GM12878 (cell line): ENCODE data around the gene OR11H6. TPM values are rescaled to one million over a fixed set of nuclear protein-coding genes. Genes with fewer than 3 reads are reported as not detected.

Source experiments
- ATAC-seq: fragments of 200-7000 bp; cut with Tn5 transposase; 3 replicates; pipeline ENCODE4 v1.9.1; 2020; ENCODE audit warnings: mild to moderate bottlenecking, moderate library complexity
- BruUV-seq: library from RNA; stranded (reverse); fragments of 400-500 nt; replicated peaks from 2 replicates; lab custom pipeline; 2021; lab: Mats Ljungman, UMichigan
- CTCF ChIA-PET: fragments of 300-600 bp; sonication (Branson Sonifier 250); formaldehyde crosslinking; extraction: SDS; loops from one replicate; lab custom pipeline; 2021; ENCODE audit warnings: inconsistent platforms; lab: Yijun Ruan, JAX
- POLR2A ChIA-PET: fragments of 350-600 bp; formaldehyde crosslinking; extraction: SDS; loops from one replicate; lab custom pipeline; 2021; ENCODE audit warnings: inconsistent platforms; lab: Charles Lee
- RAD21 ChIA-PET: fragments of 300-600 bp; sonication (Branson Sonifier 250); formaldehyde crosslinking; loops from one replicate; lab custom pipeline; 2023; ENCODE audit warnings: antibody characterized with exemption; ENCODE audit not compliant: unreplicated experiment; lab: Charles Lee
- SMC1A ChIA-PET: fragments of 300-600 bp; sonication (Branson Sonifier 250); formaldehyde crosslinking; loops from one replicate; lab custom pipeline; 2023; ENCODE audit not compliant: unreplicated experiment, uncharacterized antibody; lab: Charles Lee
- DNase-seq: peaks from one replicate; pipeline ENCODE4 v3.0.0-alpha.2; 2011; ENCODE audit warnings: low read depth, low spot score
- FAIRE-seq: peaks from 3 replicates; lab custom pipeline; 2011; peaks lifted over from hg19 to GRCh38; lab: Jason Lieb, UNC
- H2AFZ ChIP-seq: 2 replicates; pipeline ENCODE4 v1.6.0; 2011; ENCODE audit warnings: low read depth, low read length, control low read depth; ENCODE audit not compliant: control insufficient read depth
- H3K27ac ChIP-seq: 2 replicates; pipeline ENCODE4 v1.5.1; 2011; ENCODE audit warnings: control low read depth; ENCODE audit not compliant: control insufficient read depth, insufficient read depth
- H3K27me3 ChIP-seq, 2 experiments: replicated peaks in 1 of 2; 2 replicates each; pipeline versions ENCODE4 v1.6.0 to v1.6.1; 2011; ENCODE audit warnings: low read length in 1 of 2; ENCODE audit not compliant: control insufficient read depth in 2 of 2, insufficient read depth in 2 of 2
- H3K36me3 ChIP-seq, 2 experiments: 2 replicates each; pipeline ENCODE4 v1.5.1; 2011; ENCODE audit warnings: low read length in 1 of 2; ENCODE audit not compliant: control insufficient read depth in 2 of 2, insufficient read depth in 2 of 2
- H3K4me1 ChIP-seq: 2 replicates; pipeline ENCODE4 v1.6.1; 2011; ENCODE audit warnings: mild to moderate bottlenecking, low read length, moderate library complexity, mixed read lengths; ENCODE audit not compliant: control insufficient read depth, insufficient read depth
- H3K4me2 ChIP-seq: 2 replicates; pipeline ENCODE4 v1.6.0; 2011; ENCODE audit warnings: control low read depth; ENCODE audit not compliant: control insufficient read depth, insufficient read depth
- H3K4me3 ChIP-seq: fragments of 200-600 bp; sonication (generic); 2 replicates; pipeline ENCODE4 v1.5.1; 2016
- H3K79me2 ChIP-seq: 2 replicates; pipeline ENCODE4 v1.6.0; 2011; ENCODE audit warnings: low read length; ENCODE audit not compliant: control insufficient read depth, insufficient read depth
- H3K9ac ChIP-seq: 2 replicates; pipeline ENCODE4 v1.8.0; 2011; ENCODE audit warnings: low read length, control low read depth, mixed read lengths; ENCODE audit not compliant: control insufficient read depth, insufficient read depth
- H3K9me3 ChIP-seq: replicated peaks from 3 replicates; pipeline ENCODE4 v1.5.1; 2011; ENCODE audit warnings: mild to moderate bottlenecking, low read length; ENCODE audit not compliant: control insufficient read depth, insufficient read depth
- H4K20me1 ChIP-seq: 2 replicates; pipeline ENCODE4 v1.6.0; 2011; ENCODE audit not compliant: control insufficient read depth, insufficient read depth
- BCL11A ChIP-seq: IDR thresholded peaks from 2 replicates; pipeline ENCODE4 v1.6.1; 2011; ENCODE audit warnings: low read depth, low read length
- E2F8 ChIP-seq: fragments of 450-650 bp; IDR thresholded peaks from 2 replicates; pipeline ENCODE4 v1.6.1; 2018; ENCODE audit warnings: mild to moderate bottlenecking, low read depth, moderate library complexity; ENCODE audit not compliant: partially characterized antibody
- EGR1 ChIP-seq, 2 experiments: IDR thresholded peaks; 1 replicate in 1 of 2; 2 replicates in 1 of 2; pipeline ENCODE4 v1.6.1; 2011 to 2012; ENCODE audit warnings: low read depth in 2 of 2, low read length in 2 of 2, borderline replicate concordance in 1 of 2, mild to moderate bottlenecking in 1 of 2, moderate library complexity in 1 of 2
- IKZF1 ChIP-seq: fragments of 450-650 bp; conservative IDR thresholded peaks from 2 replicates; pipeline ENCODE4 v1.6.1; 2017; ENCODE audit warnings: antibody characterized with exemption, mild to moderate bottlenecking
- IRF4 ChIP-seq: IDR thresholded peaks from 2 replicates; pipeline ENCODE4 v1.6.1; 2011; ENCODE audit warnings: low read depth, low read length
- KDM1A ChIP-seq: fragments of 200-600 bp; sonication (generic); IDR thresholded peaks from 2 replicates; pipeline ENCODE4 v1.6.1; 2016; ENCODE audit warnings: borderline replicate concordance
- MXI1 ChIP-seq: fragments of 150-350 bp; IDR thresholded peaks from 2 replicates; pipeline ENCODE4 v1.6.1; 2011; ENCODE audit warnings: low read depth, mild to moderate bottlenecking, inconsistent platforms, low read length, improper control_type of control experiment
- NFXL1 ChIP-seq: fragments of 450-650 bp; IDR thresholded peaks from 2 replicates; pipeline ENCODE4 v1.6.1; 2017; ENCODE audit warnings: antibody characterized with exemption, mild to moderate bottlenecking, borderline replicate concordance
- POU2F2 ChIP-seq: IDR thresholded peaks from 3 replicates; pipeline ENCODE4 v1.6.1; 2011; ENCODE audit warnings: low read depth, mild to moderate bottlenecking, low read length, borderline replicate concordance
- SMARCA5 ChIP-seq: fragments of 450-650 bp; IDR thresholded peaks from 2 replicates; pipeline ENCODE4 v1.6.1; 2017; ENCODE audit warnings: mild to moderate bottlenecking
- SPI1 ChIP-seq: IDR thresholded peaks from 2 replicates; pipeline ENCODE4 v1.6.1; 2011; ENCODE audit warnings: low read depth, mild to moderate bottlenecking, low read length, moderate library complexity, borderline replicate concordance; ENCODE audit not compliant: insufficient read depth
- TCF7 ChIP-seq: IDR thresholded peaks from 2 replicates; pipeline ENCODE4 v1.6.1; 2014; ENCODE audit warnings: antibody characterized with exemption, borderline replicate concordance
- YY1 ChIP-seq: IDR thresholded peaks from 2 replicates; pipeline ENCODE4 v1.6.1; 2011; ENCODE audit warnings: low read depth, mild to moderate bottlenecking, low read length
- WGBS: methylation state at CpG from one replicate; pipeline ENCODE4 v1.1.6; 2016; ENCODE audit warnings: low lambda C conversion rate; ENCODE audit not compliant: insufficient replicate concordance, insufficient coverage; ENCODE audit errors: missing lambda C conversion rate; 5-methylcytosine and 5-hydroxymethylcytosine counted together
- in situ Hi-C: fragments of 300-500 bp; cut with MboI; formaldehyde crosslinking; loops from 9 replicates; pipeline ENCODE4 v1.14.3; 2018; ENCODE audit warnings: mixed read lengths
- intact Hi-C: fragments of 100-400 bp; cut with micrococcal nuclease; formaldehyde crosslinking; loops from one replicate; pipeline ENCODE4 v1.14.2; 2022; ENCODE audit not compliant: unreplicated experiment
- polyA plus RNA-seq, 11 experiments: library from polyadenylated mRNA; depleted of rRNA in 4 of 11; unstranded in 6 of 11; stranded (reverse) in 5 of 11; fragments of >200 nt; fragmentation: Nextera tagmentation in 4 of 11; fragmentation: Illumina TruSeq in 1 of 11; extraction: Ambion mirVana in 4 of 11; extraction: Trizol in 1 of 11; gene quantifications; 1 replicate in 1 of 11; 2 replicates in 10 of 11; pipeline versions ENCODE4 v1.2.1 to v1.2.3, GENCODE V29; 2011 to 2016; ENCODE audit warnings: inconsistent platforms in 2 of 11, missing spikeins in 2 of 11, low read depth in 1 of 11
- total RNA-seq, 4 experiments: library from RNA; depleted of rRNA in 3 of 4; stranded (reverse); fragments of >200 nt in 3 of 4; fragmentation: Illumina TruSeq in 1 of 4; extraction: Trizol in 1 of 4; gene quantifications; 2 replicates each; pipeline versions ENCODE4 v1.2.1 to v1.2.3, GENCODE V29; 2013 to 2021
- TF ChIP-seq, protein P1 (sequence below): fragments of 450-650 bp; IDR thresholded peaks from 2 replicates; pipeline ENCODE4 v1.6.1; 2016; ENCODE audit warnings: mild to moderate bottlenecking

OR11H6 gene
- total and polyA plus RNA-seq, 10 of the 15 experiments (the other 5 are each of a cell fraction or from before 2014, with no cell fraction given), result not detected

GRCh38 chr14:20215196-20215595 is 8.3 kb upstream of the OR11H6 start:
- H2AFZ ChIP-seq, result no peak overlapping the region
- no peaks in the 10 kb centered on the region for H3K36me3 ChIP-seq
- no peaks in the 10 kb centered on the region for H3K79me2 ChIP-seq
- intact Hi-C loops (no loop called here), in situ Hi-C loops (no loop called here)
- 63% methylated on average over 2 of the region's 2 CpGs for WGBS
- no peaks in the 10 kb centered on the region for H3K4me1 ChIP-seq
- CTCF ChIA-PET, result no interaction called here
- no peak overlapping the region for H3K27ac ChIP-seq
- no peaks in the 10 kb centered on the region for H3K27me3 ChIP-seq
- no peak overlapping the region for H3K9ac ChIP-seq
- no peak overlapping the region for H3K4me2 ChIP-seq
- TF ChIP-seq E2F8 (no peak), KDM1A (no peak), POU2F2 (no peak), YY1 (no peak), EGR1 (IDR thresholded peaks at IDR 0.05; ENCODE audit: borderline replicate concordance in 1 of 2, low read depth in 2 of 2, low read length in 2 of 2) (no peak), IKZF1 (no peak), MXI1 (no peak), TCF7 (no peak), IRF4 (no peak), NFXL1 (no peak), BCL11A (no peak), SPI1 (no peak), SMARCA5 (no peak)
- TF ChIP-seq, protein P1, sequence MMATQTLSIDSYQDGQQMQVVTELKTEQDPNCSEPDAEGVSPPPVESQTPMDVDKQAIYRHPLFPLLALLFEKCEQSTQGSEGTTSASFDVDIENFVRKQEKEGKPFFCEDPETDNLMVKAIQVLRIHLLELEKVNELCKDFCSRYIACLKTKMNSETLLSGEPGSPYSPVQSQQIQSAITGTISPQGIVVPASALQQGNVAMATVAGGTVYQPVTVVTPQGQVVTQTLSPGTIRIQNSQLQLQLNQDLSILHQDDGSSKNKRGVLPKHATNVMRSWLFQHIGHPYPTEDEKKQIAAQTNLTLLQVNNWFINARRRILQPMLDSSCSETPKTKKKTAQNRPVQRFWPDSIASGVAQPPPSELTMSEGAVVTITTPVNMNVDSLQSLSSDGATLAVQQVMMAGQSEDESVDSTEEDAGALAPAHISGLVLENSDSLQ, result no peak
- RAD21 ChIA-PET, result no interaction called here
- FAIRE-seq (no peak), ATAC-seq (no peak), DNase-seq (no peak)
- H3K4me3 ChIP-seq, result no peak overlapping the region
- POLR2A ChIA-PET, result no interaction called here
- SMC1A ChIA-PET, result no interaction called here
- no TSS peak for BruUV-seq
- H4K20me1 ChIP-seq, result no peaks in the 10 kb centered on the region
- no peaks in the 10 kb centered on the region for H3K9me3 ChIP-seq
